ENCODE data around the gene SBF2. TPM values are rescaled to one million over a fixed set of nuclear protein-coding genes. Genes with fewer than 3 reads are reported as not detected.

The SBF2 gene
- polyA plus RNA-seq, 1 donor (not counting 4 experiments of a cell fraction or from before 2014, with no cell fraction given): 24.5 TPM

DNA sequence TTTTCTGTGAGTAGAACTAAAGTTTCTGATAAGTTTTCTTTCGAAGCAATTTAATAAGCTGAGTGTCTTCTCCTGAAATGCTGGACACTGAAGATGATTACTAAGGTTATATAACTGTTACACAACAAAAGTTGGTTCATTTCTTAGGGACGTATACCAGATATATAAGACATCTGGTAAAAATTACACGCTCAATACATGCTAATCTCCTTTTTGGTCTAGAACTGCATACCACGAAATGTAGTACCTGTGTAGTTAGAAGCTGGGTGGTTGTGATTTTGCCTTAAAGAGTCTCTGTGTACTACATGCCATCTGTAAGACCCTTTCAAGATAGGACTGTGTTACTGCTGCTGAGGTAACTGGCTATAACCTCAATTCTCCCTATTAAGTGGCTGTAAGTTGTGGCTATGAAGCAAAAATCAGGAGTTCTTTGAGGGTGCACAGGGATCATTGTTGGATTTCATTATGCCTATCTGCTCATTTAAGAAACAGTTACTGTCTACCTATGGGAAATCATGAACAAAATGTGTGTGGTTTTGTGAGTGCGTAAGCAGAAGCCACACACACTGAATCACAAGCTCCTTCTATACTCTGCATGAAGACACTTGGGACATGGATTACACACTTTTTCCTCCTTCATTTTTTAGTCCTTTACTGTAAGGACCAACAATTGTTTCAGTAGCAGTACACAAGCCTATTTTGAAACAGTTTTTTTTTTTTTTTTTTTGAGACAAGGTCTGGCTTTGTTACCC, 434.3 kb downstream of the SBF2 start:
- H3K27ac ChIP-seq (ENCODE audit: control insufficient read depth, insufficient read depth, low read length): no peak overlapping the region
- H3K4me3 ChIP-seq (ENCODE audit: control insufficient read depth in 2 of 3, extremely low read depth in 1 of 3, insufficient read depth in 2 of 3, low read depth in 1 of 3, low read length in 3 of 3): no peak overlapping the region
- no peaks in the 10 kb centered on the region for H3K4me1 ChIP-seq (ENCODE audit: control insufficient read depth, extremely low read depth, insufficient read depth, low read length)
- DNase-seq (ENCODE audit: low read depth, low spot score): no peak
- H3K9ac ChIP-seq (ENCODE audit: control insufficient read depth, extremely low read depth, insufficient read depth, low read length): no peak overlapping the region
- no peaks in the 10 kb centered on the region for H4K20me1 ChIP-seq (ENCODE audit: control insufficient read depth, extremely low read depth, insufficient read depth, low read length)
- no peak for FAIRE-seq
- no peak overlapping the region for H2AFZ ChIP-seq (ENCODE audit: control insufficient read depth, low read length)
- no peaks in the 10 kb centered on the region for H3K27me3 ChIP-seq (ENCODE audit: control insufficient read depth, extremely low read depth, insufficient read depth, low read length)
- H3K9me3 ChIP-seq (ENCODE audit: control insufficient read depth, low read depth, low read length): no peaks in the 10 kb centered on the region
- H3K4me2 ChIP-seq (ENCODE audit: control insufficient read depth, extremely low read depth, insufficient read depth, low read depth, low read length): no peak overlapping the region
- H3K36me3 ChIP-seq (ENCODE audit: control insufficient read depth in 2 of 2, extremely low read depth in 1 of 2, insufficient read depth in 2 of 2, low read length in 2 of 2): peaks cover 6 to 8% of the 10 kb centered on the region in 2 experiments
- TF ChIP-seq CTCF (optimal IDR thresholded peaks at IDR 0.05 in 1 of 3, IDR thresholded peaks at IDR 0.05 in 1 of 3, conservative IDR thresholded peaks at IDR 0.05 in 1 of 3; ENCODE audit: extremely low read depth in 1 of 3, insufficient read depth in 2 of 3, low read length in 3 of 3) (no peak), EZH2 (IDR thresholded peaks at IDR 0.05; ENCODE audit: low read length) (no peak)
- H3K79me2 ChIP-seq (ENCODE audit: control insufficient read depth, insufficient read depth, low read length): no peaks in the 10 kb centered on the region
- no peaks in the 10 kb centered on the region for H3K9me1 ChIP-seq (ENCODE audit: control insufficient read depth, extremely low read depth, insufficient read depth, low read length)
- dilution Hi-C loops (cut with MboI; ENCODE audit: extremely low pct_ligation_motif_present, low sequenced_read_pairs): no loop called here

- Histone ChIP-seq H3K27me3 (ENCODE audit: control insufficient read depth, extremely low read depth, insufficient read depth, low read length) (no peaks in the 10 kb centered on the region), H3K4me3 (ENCODE audit: control insufficient read depth in 2 of 3, extremely low read depth in 1 of 3, insufficient read depth in 2 of 3, low read depth in 1 of 3, low read length in 3 of 3) (no peak overlapping the region), H4K20me1 (ENCODE audit: control insufficient read depth, extremely low read depth, insufficient read depth, low read length) (no peaks in the 10 kb centered on the region), H3K9me1 (ENCODE audit: control insufficient read depth, extremely low read depth, insufficient read depth, low read length) (no peaks in the 10 kb centered on the region), H3K36me3 (ENCODE audit: control insufficient read depth in 2 of 2, extremely low read depth in 1 of 2, insufficient read depth in 2 of 2, low read length in 2 of 2) (peaks cover 6 to 8% of the 10 kb centered on the region in 2 experiments), H2AFZ (ENCODE audit: control insufficient read depth, low read length) (no peak overlapping the region), H3K4me1 (ENCODE audit: control insufficient read depth, extremely low read depth, insufficient read depth, low read length) (no peaks in the 10 kb centered on the region), H3K79me2 (ENCODE audit: control insufficient read depth, insufficient read depth, low read length) (no peaks in the 10 kb centered on the region), H3K9me3 (ENCODE audit: control insufficient read depth, low read depth, low read length) (no peaks in the 10 kb centered on the region), H3K4me2 (ENCODE audit: control insufficient read depth, extremely low read depth, insufficient read depth, low read depth, low read length) (no peak overlapping the region), H3K27ac (ENCODE audit: control insufficient read depth, insufficient read depth, low read length) (no peak overlapping the region), H3K9ac (ENCODE audit: control insufficient read depth, extremely low read depth, insufficient read depth, low read length) (no peak overlapping the region)
- no peak for DNase-seq (ENCODE audit: low read depth, low spot score)
- no peak for TF ChIP-seq EZH2 (IDR thresholded peaks at IDR 0.05; ENCODE audit: low read length)
- TF ChIP-seq CTCF (optimal IDR thresholded peaks at IDR 0.05 in 1 of 3, IDR thresholded peaks at IDR 0.05 in 1 of 3, conservative IDR thresholded peaks at IDR 0.05 in 1 of 3; ENCODE audit: extremely low read depth in 1 of 3, insufficient read depth in 2 of 3, low read length in 3 of 3): no peak
- FAIRE-seq: no peak
- dilution Hi-C loops (cut with MboI; ENCODE audit: extremely low pct_ligation_motif_present, low sequenced_read_pairs): no loop called here
Observed at GRCh38 chr11:9858822-9859221, 435.2 kb downstream of the SBF2 start.

Measured in keratinocyte (primary cell).